IPS-15b (cell line): Measurements from ENCODE around the gene ZNF358.

Experiments used
- H3K27me3 ChIP-seq: one replicate; pipeline ENCODE4 v1.6.1; 2013; ENCODE audit warnings: low read length; ENCODE audit not compliant: control insufficient read depth, insufficient read depth
- H3K36me3 ChIP-seq: one replicate; pipeline ENCODE4 v1.6.1; 2013; ENCODE audit warnings: low read length; ENCODE audit not compliant: control insufficient read depth, insufficient read depth
- H3K4me1 ChIP-seq: one replicate; pipeline ENCODE4 v1.6.1; 2013; ENCODE audit warnings: mild to moderate bottlenecking, low read length; ENCODE audit not compliant: control insufficient read depth, insufficient read depth
- H3K4me3 ChIP-seq: one replicate; pipeline ENCODE4 v1.5.1; 2013; ENCODE audit warnings: low read depth, low read length
- H3K9ac ChIP-seq: one replicate; pipeline ENCODE4 v1.6.1; 2013; ENCODE audit warnings: low read depth, mild to moderate bottlenecking, low read length
- H3K9me3 ChIP-seq: one replicate; pipeline ENCODE4 v1.6.1; 2013; ENCODE audit warnings: mild to moderate bottlenecking, low read length; ENCODE audit not compliant: control insufficient read depth, insufficient read depth

ZNF358 gene

DNA sequence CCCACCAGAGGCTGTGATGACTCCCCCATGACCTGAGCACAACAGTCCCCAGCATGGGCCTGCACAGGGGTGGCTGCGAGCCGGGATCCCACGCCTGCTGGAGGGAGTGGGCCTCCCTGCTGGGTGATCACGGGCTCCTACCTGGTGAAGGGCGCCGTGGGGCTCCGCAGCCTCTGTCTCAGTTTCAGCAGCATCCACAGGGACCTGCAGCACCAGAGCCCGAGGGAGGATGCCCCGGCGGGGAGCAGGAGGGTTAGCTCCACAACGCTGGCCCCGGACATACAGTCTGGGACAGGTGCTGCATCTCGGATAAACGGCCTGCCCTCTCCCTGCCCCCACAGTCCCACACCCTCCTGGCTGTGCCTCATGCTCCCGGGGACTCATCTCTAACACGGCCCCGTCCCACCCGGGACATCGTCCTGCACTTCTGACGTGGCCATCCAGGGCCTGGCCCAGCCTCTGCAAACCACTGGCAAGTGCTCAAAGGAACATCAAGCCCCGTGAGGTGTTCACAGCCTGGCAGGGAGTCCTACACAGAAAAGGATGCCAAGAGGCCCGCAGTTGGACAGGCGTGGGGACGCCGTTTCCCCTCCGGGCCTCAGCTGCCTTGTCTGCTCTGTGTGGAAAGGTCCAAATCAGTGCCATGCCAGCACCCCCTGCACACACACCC is 37.6 kb upstream of the ZNF358 start:
- H3K9me3 ChIP-seq, result no peaks in the 10 kb centered on the region
- no peaks in the 10 kb centered on the region for H3K36me3 ChIP-seq
- H3K9ac ChIP-seq, result no peak overlapping the region
- no peaks in the 10 kb centered on the region for H3K27me3 ChIP-seq
- peaks cover 6% of the 10 kb centered on the region for H3K4me1 ChIP-seq
- H3K4me3 ChIP-seq, result no peak overlapping the region

DNA sequence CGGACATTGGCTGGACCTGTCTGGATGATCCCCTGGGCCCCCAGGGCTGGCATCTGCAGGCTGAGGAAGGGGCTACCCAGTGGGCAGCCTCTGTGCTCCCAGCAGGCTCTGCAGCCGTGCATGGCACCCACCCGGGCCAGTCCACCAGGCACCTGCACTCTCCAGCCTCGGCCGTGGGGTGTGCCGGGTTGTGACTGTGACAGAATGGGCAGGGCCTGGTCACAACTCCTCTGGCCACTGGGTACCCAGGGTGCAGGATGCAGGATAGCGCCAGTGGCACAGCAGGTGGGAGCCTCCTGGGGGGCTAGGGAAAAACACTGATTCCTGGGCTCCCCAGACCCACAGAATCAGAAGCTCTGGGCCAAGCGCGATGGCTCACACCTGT is 37.1 kb upstream of the ZNF358 start:
- no peaks in the 10 kb centered on the region for H3K9me3 ChIP-seq
- H3K9ac ChIP-seq, result no peak overlapping the region
- H3K4me3 ChIP-seq, result no peak overlapping the region
- H3K4me1 ChIP-seq, result peaks cover 9% of the 10 kb centered on the region
- no peaks in the 10 kb centered on the region for H3K27me3 ChIP-seq
- no peaks in the 10 kb centered on the region for H3K36me3 ChIP-seq

DNA sequence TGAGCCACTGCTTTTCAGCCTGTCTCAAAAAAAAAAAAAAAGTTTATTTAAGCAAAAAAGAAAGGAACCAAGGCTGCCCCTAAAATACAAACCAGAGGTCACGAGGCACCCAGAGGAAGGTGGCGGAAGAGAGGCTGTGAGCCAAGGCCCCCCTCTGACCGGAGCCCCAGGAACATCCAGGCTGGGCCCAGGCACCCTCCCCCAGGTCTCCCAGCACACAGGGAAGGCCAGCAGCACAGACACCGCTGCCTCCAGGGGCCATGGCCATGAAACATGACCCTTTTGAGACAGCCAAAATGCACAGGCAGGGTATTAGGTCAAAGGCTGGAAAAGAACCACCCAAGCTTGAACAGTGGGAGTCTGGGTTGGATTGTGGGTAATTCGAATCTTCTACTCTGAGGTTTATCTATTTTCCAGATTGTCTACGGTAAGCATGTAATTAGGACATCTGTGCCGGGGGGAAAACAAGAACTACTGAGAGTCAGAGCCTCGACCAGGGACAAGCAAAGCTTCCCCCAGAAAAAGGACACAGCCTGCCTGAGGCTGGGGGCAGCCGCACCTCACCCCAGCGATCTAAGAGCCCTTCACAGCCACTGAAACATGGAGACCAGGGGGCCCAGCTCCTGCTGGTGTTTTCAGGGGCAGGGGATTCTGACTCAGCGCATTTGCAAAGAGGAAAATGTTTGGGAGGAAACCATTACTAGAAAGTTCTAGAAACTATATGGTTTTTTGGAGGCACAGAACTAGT is 35.5 kb upstream of the ZNF358 start:
- Histone ChIP-seq H3K36me3 (no peaks in the 10 kb centered on the region), H3K9ac (peak overlapping the region; percentile 26), H3K27me3 (no peaks in the 10 kb centered on the region), H3K4me1 (peaks cover 9% of the 10 kb centered on the region), H3K9me3 (no peaks in the 10 kb centered on the region), H3K4me3 (no peak overlapping the region)

DNA sequence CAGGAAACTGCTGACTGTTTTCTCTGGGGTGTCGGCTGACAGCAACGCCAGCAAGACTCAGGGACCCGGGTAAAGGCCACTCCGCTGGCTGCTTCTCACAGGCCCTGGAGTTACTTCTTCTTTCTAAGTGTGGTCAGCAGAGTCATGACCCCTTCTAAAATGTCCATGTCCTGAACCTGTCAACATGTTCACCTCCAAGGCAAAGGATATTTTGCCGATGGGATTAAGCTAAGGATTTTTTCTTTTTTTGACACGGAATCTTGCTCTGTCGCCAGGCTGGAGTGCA is 35.0 kb upstream of the ZNF358 start:
- Histone ChIP-seq H3K4me1 (peaks cover 9% of the 10 kb centered on the region), H3K9me3 (no peaks in the 10 kb centered on the region), H3K4me3 (no peak overlapping the region), H3K9ac (no peak overlapping the region), H3K27me3 (no peaks in the 10 kb centered on the region), H3K36me3 (no peaks in the 10 kb centered on the region)

DNA sequence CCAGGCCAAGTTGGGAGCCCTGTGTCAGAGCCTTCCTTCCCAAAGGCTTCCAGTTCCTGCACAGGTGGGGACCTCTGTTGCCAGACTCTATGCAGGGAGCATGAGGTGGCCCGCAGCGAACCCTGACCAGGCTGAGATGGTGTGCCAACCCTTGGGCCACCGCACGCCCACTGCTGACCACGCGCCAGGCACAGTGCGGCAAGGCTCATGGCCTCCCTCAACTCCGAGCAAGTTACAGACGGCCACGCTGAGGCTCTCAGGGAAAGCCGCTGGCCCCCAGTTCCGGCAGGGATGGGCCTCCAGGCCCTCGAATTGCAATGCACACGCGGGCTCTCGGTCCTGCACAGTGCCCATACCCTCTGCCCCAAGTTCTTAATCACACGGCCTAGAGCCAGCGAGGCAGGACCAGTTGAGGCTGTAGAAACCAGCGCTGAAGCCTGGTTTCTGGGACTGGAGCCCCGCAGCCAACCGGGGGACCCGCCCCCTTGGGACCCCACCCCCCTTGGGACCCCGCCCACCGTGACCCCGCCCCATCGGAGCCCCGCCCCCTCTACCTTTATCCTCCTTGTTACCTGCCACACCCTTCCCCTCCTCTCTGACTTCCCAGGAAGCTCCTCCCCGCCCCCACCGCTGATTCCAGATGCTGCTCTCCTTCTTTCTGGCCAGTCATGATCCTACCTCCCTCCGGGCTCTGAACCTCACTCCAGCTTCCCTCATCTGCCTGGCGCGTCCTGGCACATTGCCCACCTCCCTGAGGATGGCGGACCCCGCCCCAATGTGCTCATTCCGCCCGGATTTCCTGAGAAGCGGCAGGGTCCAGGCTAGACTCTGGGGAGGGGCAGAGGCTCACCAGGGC is 33.1 kb upstream of the ZNF358 start:
- H3K9ac ChIP-seq, result peak overlapping the region; percentile 28
- H3K27me3 ChIP-seq, result no peaks in the 10 kb centered on the region
- peaks cover 9% of the 10 kb centered on the region for H3K4me1 ChIP-seq
- H3K36me3 ChIP-seq, result no peaks in the 10 kb centered on the region
- H3K9me3 ChIP-seq, result no peaks in the 10 kb centered on the region
- peak overlapping the region; percentile 40 for H3K4me3 ChIP-seq

DNA sequence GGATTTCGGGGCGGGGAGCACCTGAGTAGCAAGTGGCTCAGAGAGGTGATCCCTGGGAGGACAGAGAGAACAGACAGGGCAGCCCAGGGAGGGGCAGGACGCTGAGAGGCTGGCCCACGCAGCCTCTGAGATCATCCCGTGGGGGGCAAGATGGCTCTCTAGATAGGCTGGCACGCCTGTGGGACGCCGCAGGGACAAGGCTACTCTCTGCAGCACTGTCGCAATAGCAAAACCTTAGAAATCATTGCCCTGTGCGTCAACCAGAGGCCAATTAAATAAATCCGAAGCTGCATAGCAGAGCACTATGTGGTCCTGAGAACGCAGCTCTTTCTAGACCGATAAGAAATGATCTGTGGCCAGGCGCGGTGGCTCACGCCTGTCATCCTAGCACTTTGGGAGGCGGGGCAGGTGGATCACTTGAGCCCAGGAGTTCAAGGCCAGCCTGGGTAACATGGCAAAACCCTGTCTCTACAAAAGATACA is 32.1 kb upstream of the ZNF358 start:
- Histone ChIP-seq H3K27me3 (no peaks in the 10 kb centered on the region), H3K4me1 (peaks cover 9% of the 10 kb centered on the region), H3K4me3 (peak overlapping the region; percentile 40), H3K9ac (peak overlapping the region; percentile 28), H3K36me3 (no peaks in the 10 kb centered on the region), H3K9me3 (no peaks in the 10 kb centered on the region)

DNA sequence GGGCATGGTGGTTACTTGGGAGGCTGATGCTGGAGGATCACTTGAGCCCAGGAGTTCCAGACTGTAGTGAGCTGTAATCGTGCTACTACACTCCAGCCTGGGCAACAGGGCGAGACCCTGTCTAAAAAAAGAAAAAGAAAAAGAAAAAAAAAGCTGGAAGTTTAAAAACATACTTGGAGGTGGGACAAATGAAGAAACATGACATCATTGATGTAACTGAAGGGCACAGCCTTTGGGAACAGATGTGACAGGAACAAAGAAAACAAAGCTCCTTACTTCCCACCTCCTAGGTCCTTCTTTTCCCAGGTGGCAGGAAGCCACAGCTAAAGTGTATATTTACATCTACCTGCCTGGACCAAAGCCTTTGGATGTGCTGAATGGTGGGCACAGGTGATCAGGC is 29.0 kb upstream of the ZNF358 start:
- no peaks in the 10 kb centered on the region for H3K9me3 ChIP-seq
- no peak overlapping the region for H3K9ac ChIP-seq
- H3K36me3 ChIP-seq, result no peaks in the 10 kb centered on the region
- no peaks in the 10 kb centered on the region for H3K27me3 ChIP-seq
- H3K4me1 ChIP-seq, result peaks cover 11% of the 10 kb centered on the region
- no peak overlapping the region for H3K4me3 ChIP-seq

DNA sequence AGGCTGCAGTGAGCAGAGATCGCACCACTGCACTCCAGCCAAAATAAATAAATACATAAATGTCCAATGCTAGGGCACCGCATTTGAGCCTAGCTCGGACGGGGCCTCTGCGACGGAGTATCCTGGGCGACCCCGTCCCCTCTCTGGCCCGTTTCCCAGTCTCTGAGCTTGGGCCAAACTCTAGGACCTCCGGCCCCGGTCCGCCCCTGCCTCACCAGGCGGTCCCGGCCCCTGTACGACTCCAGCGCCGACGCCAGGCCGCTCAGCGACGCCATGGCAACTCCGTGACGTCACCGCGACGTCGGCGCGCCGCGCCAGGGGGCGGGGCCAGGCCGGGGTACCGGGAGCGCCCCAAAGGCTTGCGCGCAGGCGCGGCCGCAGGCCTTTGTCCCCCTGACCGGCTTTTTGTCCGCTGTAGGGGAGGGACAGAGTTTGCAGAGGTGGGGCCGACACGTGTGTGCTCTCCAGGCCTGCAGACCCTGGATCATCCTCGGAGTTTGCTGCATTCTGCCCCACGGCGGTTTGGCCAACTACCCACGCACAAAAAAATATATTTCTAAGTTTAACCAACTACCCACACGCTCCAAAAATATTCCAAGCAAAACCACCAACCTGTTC is 27.1 kb upstream of the ZNF358 start, which contains the start of gene PEX11G:
TSS of gene PEX11G (minus strand) at position 300 of the 618 bp plus-strand sequence. CDS start at position 275, 25 bp downstream.
- Histone ChIP-seq H3K9me3 (no peaks in the 10 kb centered on the region), H3K4me1 (peaks cover 7% of the 10 kb centered on the region), H3K4me3 (peak within 1 kb of the TSS; percentile 67), H3K9ac (peak within 1 kb of the TSS; percentile 60), H3K27me3 (no peaks in the 10 kb centered on the region), H3K36me3 (no peaks in the 10 kb centered on the region)

DNA sequence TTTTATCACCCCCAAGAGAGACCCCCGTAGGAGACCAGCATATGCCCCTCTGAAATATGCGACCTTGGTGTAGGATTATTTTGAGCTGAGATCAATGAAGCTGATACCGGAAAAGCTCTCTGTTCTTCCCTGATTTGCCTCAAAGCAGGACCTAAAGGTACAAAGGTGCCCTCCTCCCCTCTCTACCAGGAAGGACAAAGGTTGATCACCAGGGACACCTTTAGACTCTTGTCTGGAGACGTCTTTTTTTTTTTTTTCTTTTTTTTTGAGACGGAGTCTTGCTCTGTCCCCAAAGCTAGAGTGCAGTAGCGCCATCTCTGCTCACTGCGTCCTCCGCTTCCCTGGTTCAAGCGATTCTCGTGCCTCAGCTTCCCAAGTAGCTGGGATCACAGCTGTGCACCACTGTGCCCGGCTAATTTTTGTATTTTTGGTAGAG is 26.3 kb upstream of the ZNF358 start:
- no peak overlapping the region for H3K9ac ChIP-seq
- H3K36me3 ChIP-seq, result no peaks in the 10 kb centered on the region
- no peaks in the 10 kb centered on the region for H3K9me3 ChIP-seq
- H3K4me1 ChIP-seq, result peaks cover 7% of the 10 kb centered on the region
- no peak overlapping the region for H3K4me3 ChIP-seq
- H3K27me3 ChIP-seq, result no peaks in the 10 kb centered on the region

DNA sequence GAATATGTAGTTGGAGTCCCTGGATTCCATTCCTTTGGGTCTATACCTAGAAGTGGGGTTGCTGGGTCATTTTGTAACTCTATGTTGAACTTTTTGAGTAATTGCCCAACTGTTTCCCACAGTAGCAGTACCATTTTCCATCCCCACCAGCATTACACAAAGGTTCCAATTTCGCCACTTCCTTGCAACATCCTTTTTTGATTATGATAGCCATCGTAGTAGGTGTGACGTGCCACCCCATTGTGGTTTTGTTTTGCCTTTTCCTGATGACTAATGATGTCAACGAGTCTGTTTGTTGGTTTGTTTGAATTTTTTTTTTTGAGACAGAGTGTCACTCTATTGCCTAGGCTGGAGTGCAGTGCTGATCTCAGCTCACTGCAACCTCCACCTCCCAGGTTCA is 23.8 kb upstream of the ZNF358 start:
- no peak overlapping the region for H3K9ac ChIP-seq
- H3K4me3 ChIP-seq, result no peak overlapping the region
- no peaks in the 10 kb centered on the region for H3K36me3 ChIP-seq
- H3K4me1 ChIP-seq, result peaks cover 7% of the 10 kb centered on the region
- H3K9me3 ChIP-seq, result no peaks in the 10 kb centered on the region
- no peaks in the 10 kb centered on the region for H3K27me3 ChIP-seq

DNA sequence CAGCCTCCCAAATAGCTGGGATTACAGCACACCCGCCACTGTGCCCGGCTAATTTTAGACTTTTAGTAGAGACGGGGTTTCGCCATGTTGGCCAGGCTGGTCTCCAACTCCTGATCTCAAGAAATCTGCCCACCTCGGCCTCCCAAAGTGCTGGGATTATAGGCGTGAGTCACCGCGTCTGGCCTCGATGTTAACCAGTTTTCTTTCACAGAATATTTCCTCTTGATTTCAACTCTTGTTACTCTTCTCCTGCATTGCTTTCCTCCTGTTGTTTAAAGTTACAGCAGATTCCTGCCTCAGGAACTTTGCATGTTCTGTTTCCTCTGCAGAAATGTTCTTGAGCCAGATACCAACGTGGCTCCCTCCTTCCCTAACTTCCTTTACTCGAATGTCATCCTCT is 23.3 kb upstream of the ZNF358 start:
- H3K36me3 ChIP-seq, result no peaks in the 10 kb centered on the region
- H3K4me1 ChIP-seq, result peaks cover 7% of the 10 kb centered on the region
- H3K4me3 ChIP-seq, result no peak overlapping the region
- H3K9ac ChIP-seq, result no peak overlapping the region
- H3K27me3 ChIP-seq, result no peaks in the 10 kb centered on the region
- no peaks in the 10 kb centered on the region for H3K9me3 ChIP-seq
